Left lung (tissue), 10 donors: ENCODE results near the gene FAM83D. TPM values are rescaled to one million over a fixed set of nuclear protein-coding genes. Genes with fewer than 3 reads are reported as not detected.

ENCODE experiments used
- ATAC-seq: fragments of 200-7000 bp; cut with Tn5 transposase; one replicate; pipeline ENCODE4 v1.9.1; 2020; ENCODE audit warnings: moderate library complexity
- DNase-seq, 4 donors: peaks; one replicate each; pipeline ENCODE4 v3.0.0-alpha.2; 2013 to 2020
- H3K27ac ChIP-seq, 2 donors: fragments of 200-600 bp; sonication (generic) in 1 of 2; one replicate each; pipeline versions ENCODE4 v1.5.0 to v1.8.0; 2020 to 2021
- H3K27me3 ChIP-seq, 2 donors: fragments of 200-600 bp; sonication (generic) in 1 of 2; one replicate each; pipeline versions ENCODE4 v1.5.0 to v1.8.0; 2020 to 2021
- H3K36me3 ChIP-seq, 2 donors: fragments of 200-600 bp; sonication (generic) in 1 of 2; one replicate each; pipeline versions ENCODE4 v1.5.0 to v1.8.0; 2020 to 2021
- H3K4me1 ChIP-seq, 2 donors: fragments of 200-600 bp; one replicate each; pipeline ENCODE4 v1.8.0; 2021
- H3K4me3 ChIP-seq, 2 donors: fragments of 200-600 bp; sonication (generic) in 1 of 2; one replicate each; pipeline versions ENCODE4 v1.5.0 to v1.8.0; 2020 to 2021; ENCODE audit warnings: mild to moderate bottlenecking in 1 of 2
- H3K9me3 ChIP-seq, 2 donors: fragments of 200-600 bp; sonication (generic) in 1 of 2; one replicate each; pipeline versions ENCODE4 v1.5.0 to v1.8.0; 2020 to 2021
- CTCF ChIP-seq, 2 donors: fragments of 200-600 bp; sonication (generic) in 1 of 2; IDR thresholded peaks; one replicate each; pipeline versions ENCODE4 v1.5.0 to v1.8.0; 2021; ENCODE audit warnings: antibody characterized with exemption in 2 of 2
- intact Hi-C, 2 donors: fragments of 100-400 bp; cut with DNase I; formaldehyde crosslinking; loops; one replicate each; pipeline versions ENCODE4 v1.11.2 to v1.14.2; 2022
- polyA plus RNA-seq, 6 donors: library from polyadenylated mRNA; unstranded; fragments of 120-200 nt; gene quantifications; one replicate each; pipeline ENCODE4 v1.2.1, GENCODE V29; 2013; ENCODE audit not compliant: insufficient read length in 6 of 6
- total RNA-seq, 2 donors: library from RNA; stranded (reverse); fragmentation: NEBNext Ultra II Directional; extraction: Animal tissue kit (Norgen Biotek cat#: 25700); gene quantifications; one replicate each; pipeline ENCODE4 v1.2.1, GENCODE V29; 2021
- donor health status: DM: no; HTN: yes; CAD: no.
- donor health status: DM: no; HTN: no; CAD: no.

FAM83D gene
- total and polyA plus RNA-seq, 8 donors: 1.5 to 28.1 (median 11.7) TPM

DNA sequence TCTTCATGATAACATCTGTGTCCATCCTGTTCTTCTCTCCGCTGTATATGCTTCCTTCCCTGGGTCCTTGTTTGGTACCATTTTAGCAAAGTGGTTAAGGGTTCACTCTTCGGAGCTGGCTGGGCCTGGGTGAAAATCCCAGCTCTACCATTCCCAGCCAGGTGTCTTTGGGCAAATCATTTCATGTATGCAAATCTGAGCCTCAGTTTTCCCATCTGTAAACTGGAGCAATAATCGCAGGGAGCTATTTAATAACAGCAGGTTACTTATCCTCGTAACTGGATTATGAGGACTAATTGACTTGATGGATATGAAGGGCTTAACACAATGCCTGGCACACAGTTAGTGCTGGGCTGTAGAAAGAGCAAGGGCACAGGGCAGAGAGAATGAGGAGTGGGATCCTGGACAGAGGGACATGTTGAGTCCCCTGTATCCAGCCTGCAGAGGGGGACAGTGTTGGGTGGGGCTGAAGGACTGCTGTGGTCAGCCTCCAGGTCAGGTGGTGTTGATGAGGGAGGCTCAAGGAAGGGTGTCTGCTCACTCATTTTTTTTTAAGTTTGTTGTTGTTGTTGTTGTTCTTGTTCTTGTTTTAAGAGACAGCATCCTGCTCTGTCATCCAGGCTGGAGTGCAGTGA is 44.3 kb upstream of the FAM83D start:
- Histone ChIP-seq H3K4me3 (no peak overlapping the region), H3K36me3 (no peaks in the 10 kb centered on the region), H3K27ac (no peak overlapping the region), H3K9me3 (no peaks in the 10 kb centered on the region), H3K4me1 (no peaks in the 10 kb centered on the region), H3K27me3 (peaks cover 0 to 26% of the 10 kb centered on the region in 2 donors)
- intact Hi-C loops: no loop called here
- DNase-seq: no peak
- no peak for ATAC-seq
- TF ChIP-seq CTCF (IDR thresholded peaks at IDR 0.05): no peak

DNA sequence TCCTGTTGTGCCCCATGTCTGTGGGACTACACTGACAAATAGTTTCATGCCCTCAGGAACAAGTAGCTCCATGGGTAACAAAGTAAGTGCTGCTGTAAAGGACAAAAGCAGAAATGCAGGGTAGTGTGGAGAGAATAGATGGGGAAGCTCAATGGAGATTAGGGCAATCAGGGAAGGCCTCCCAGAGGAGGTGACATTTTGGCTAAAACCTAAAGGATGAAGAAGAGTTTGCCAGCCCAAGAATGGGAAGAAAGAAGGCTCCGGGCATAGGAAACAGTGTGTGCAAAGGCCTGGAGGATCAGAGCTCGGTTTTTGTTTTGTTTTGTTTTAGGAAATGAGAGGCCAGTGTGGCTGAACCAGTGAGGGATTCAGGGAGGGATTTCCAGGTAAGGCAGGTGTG is 43.6 kb upstream of the FAM83D start:
- Histone ChIP-seq H3K36me3 (no peaks in the 10 kb centered on the region), H3K4me3 (no peak overlapping the region), H3K27me3 (peaks cover 0 to 22% of the 10 kb centered on the region in 2 donors), H3K27ac (no peak overlapping the region), H3K9me3 (no peaks in the 10 kb centered on the region), H3K4me1 (no peaks in the 10 kb centered on the region)
- no peak for TF ChIP-seq CTCF (IDR thresholded peaks at IDR 0.05)
- DNase-seq (no peak), ATAC-seq (no peak)
- intact Hi-C loops: no loop called here

GRCh38 chr20:38883081-38883980 is 42.9 kb upstream of the FAM83D start:
- intact Hi-C loops: no loop called here
- no peak for DNase-seq

GRCh38 chr20:38883981-38884733 is 42.1 kb upstream of the FAM83D start:
- H3K9me3 ChIP-seq: no peaks in the 10 kb centered on the region
- intact Hi-C loops: no loop called here

More at GRCh38 chr20:38883081-38883980, 42.9 kb upstream of the FAM83D start:
- Histone ChIP-seq H3K27ac (no peak overlapping the region), H3K9me3 (no peaks in the 10 kb centered on the region), H3K36me3 (no peaks in the 10 kb centered on the region), H3K4me1 (no peaks in the 10 kb centered on the region), H3K27me3 (peaks cover 0 to 21% of the 10 kb centered on the region in 2 donors), H3K4me3 (no peak overlapping the region)
- TF ChIP-seq CTCF (IDR thresholded peaks at IDR 0.05): no peak
- no peak for ATAC-seq

More at GRCh38 chr20:38883981-38884733, 42.1 kb upstream of the FAM83D start:
- DNase-seq (no peak), ATAC-seq (no peak)
- no peak overlapping the region for H3K4me3 ChIP-seq
- no peak for TF ChIP-seq CTCF (IDR thresholded peaks at IDR 0.05)
- H3K27ac ChIP-seq: no peak overlapping the region
- peaks cover 0 to 17% of the 10 kb centered on the region in 2 donors for H3K27me3 ChIP-seq
- no peaks in the 10 kb centered on the region for H3K4me1 ChIP-seq
- no peaks in the 10 kb centered on the region for H3K36me3 ChIP-seq
